ENCODE measurements around the gene FOXO1.
"Not testable (repeated sequence)": the region's sequence is repeated elsewhere in the genome, so short reads cannot be mapped to it uniquely, and the experiment has no call there.

FOXO1 gene

GRCh38 chr13:40666045-40666932 lies at the start of gene FOXO1:
FOXO1 (minus strand) TSS chr13:40666641; CDS start chr13:40666212, 429 bp downstream.
- peak; percentile 98 for DNase-seq (ENCODE audit: low read depth, low spot score)

GRCh38 chr13:40714433-40714832 lies 48.0 kb upstream of the FOXO1 start:
- not testable (repeated sequence) for DNase-seq (ENCODE audit: low read depth, low spot score)

GRCh38 chr13:40706439-40706838 lies 40.0 kb upstream of the FOXO1 start:
- DNase-seq (ENCODE audit: low read depth, low spot score): no peak

GRCh38 chr13:40697711-40698110 lies 31.3 kb upstream of the FOXO1 start:
- DNase-seq (ENCODE audit: low read depth, low spot score): no peak

- no peak for DNase-seq (ENCODE audit: low read depth, low spot score)
These were observed 28.0 kb upstream of the FOXO1 start for GRCh38 chr13:40694426-40694825.

GRCh38 chr13:40692946-40693345 lies 26.5 kb upstream of the FOXO1 start:
- DNase-seq (ENCODE audit: low read depth, low spot score): peak; percentile 80

- no peak for DNase-seq (ENCODE audit: low read depth, low spot score)
These were observed 22.3 kb upstream of the FOXO1 start for GRCh38 chr13:40688781-40689180.

- DNase-seq (ENCODE audit: low read depth, low spot score): peak; percentile 39
These were observed 16.2 kb upstream of the FOXO1 start for GRCh38 chr13:40682449-40683240.

- DNase-seq (ENCODE audit: low read depth, low spot score): peak; percentile 52
These were observed 15.1 kb upstream of the FOXO1 start for GRCh38 chr13:40681341-40682146.

GRCh38 chr13:40680659-40681323 lies 14.3 kb upstream of the FOXO1 start:
- no peak for DNase-seq (ENCODE audit: low read depth, low spot score)

GRCh38 chr13:40679480-40679985 lies 13.1 kb upstream of the FOXO1 start:
- DNase-seq (ENCODE audit: low read depth, low spot score): no peak

- no peak for DNase-seq (ENCODE audit: low read depth, low spot score)
These were observed 10.6 kb upstream of the FOXO1 start for GRCh38 chr13:40677064-40677463.

- no peak for DNase-seq (ENCODE audit: low read depth, low spot score)
These were observed 9.6 kb upstream of the FOXO1 start for GRCh38 chr13:40676007-40676406.

GRCh38 chr13:40673414-40673813 lies 7.0 kb upstream of the FOXO1 start:
- no peak for DNase-seq (ENCODE audit: low read depth, low spot score)

- no peak for DNase-seq (ENCODE audit: low read depth, low spot score)
These were observed 6.4 kb upstream of the FOXO1 start for GRCh38 chr13:40672765-40673397.

GRCh38 chr13:40671956-40672764 lies 5.7 kb upstream of the FOXO1 start:
- DNase-seq (ENCODE audit: low read depth, low spot score): peak; percentile 74

- DNase-seq (ENCODE audit: low read depth, low spot score): no peak
These were observed 3.9 kb upstream of the FOXO1 start for GRCh38 chr13:40670307-40670706.

- DNase-seq (ENCODE audit: low read depth, low spot score): no peak
These were observed 1.9 kb upstream of the FOXO1 start for GRCh38 chr13:40668335-40668734.

GRCh38 chr13:40667622-40667978 lies 1.2 kb upstream of the FOXO1 start:
- no peak for DNase-seq (ENCODE audit: low read depth, low spot score)

Data from astrocyte of the hippocampus (primary cell).